ENCODE data around the gene USP1.

The USP1 gene

GRCh38 chr1:62425041-62425440 is 11.8 kb upstream of the USP1 start:
- Histone ChIP-seq H3K9me3 (ENCODE audit: control insufficient read depth, low read length) (no peaks in the 10 kb centered on the region), H3K4me1 (ENCODE audit: control insufficient read depth, insufficient read depth, low read length, poor library complexity, severe bottlenecking) (no peaks in the 10 kb centered on the region), H3K4me3 (ENCODE audit: insufficient read depth, low read depth, low read length, poor library complexity, severe bottlenecking) (no peak overlapping the region), H3K27ac (ENCODE audit: insufficient read depth, low read length, poor library complexity, severe bottlenecking) (no peak overlapping the region), H3K36me3 (ENCODE audit: control insufficient read depth, insufficient read depth, low read length) (no peaks in the 10 kb centered on the region), H3K27me3 (replicated peaks; ENCODE audit: control insufficient read depth, insufficient read depth, low read length, poor library complexity, severe bottlenecking) (no peaks in the 10 kb centered on the region)
- DNase-seq, result no peak

- no peaks in the 10 kb centered on the region for H3K36me3 ChIP-seq (ENCODE audit: control insufficient read depth, insufficient read depth, low read length)
- no peak overlapping the region for H3K27ac ChIP-seq (ENCODE audit: insufficient read depth, low read length, poor library complexity, severe bottlenecking)
- DNase-seq, result no peak
- no peaks in the 10 kb centered on the region for H3K9me3 ChIP-seq (ENCODE audit: control insufficient read depth, low read length)
- no peaks in the 10 kb centered on the region for H3K4me1 ChIP-seq (ENCODE audit: control insufficient read depth, insufficient read depth, low read length, poor library complexity, severe bottlenecking)
- no peaks in the 10 kb centered on the region for H3K27me3 ChIP-seq (replicated peaks; ENCODE audit: control insufficient read depth, insufficient read depth, low read length, poor library complexity, severe bottlenecking)
- H3K4me3 ChIP-seq (ENCODE audit: insufficient read depth, low read depth, low read length, poor library complexity, severe bottlenecking), result no peak overlapping the region
Measured at GRCh38 chr1:62426237-62426636, 10.6 kb upstream of the USP1 start.

- no peak for DNase-seq
- no peaks in the 10 kb centered on the region for H3K27me3 ChIP-seq (replicated peaks; ENCODE audit: control insufficient read depth, insufficient read depth, low read length, poor library complexity, severe bottlenecking)
- no peaks in the 10 kb centered on the region for H3K9me3 ChIP-seq (ENCODE audit: control insufficient read depth, low read length)
- H3K27ac ChIP-seq (ENCODE audit: insufficient read depth, low read length, poor library complexity, severe bottlenecking), result no peak overlapping the region
- no peak overlapping the region for H3K4me3 ChIP-seq (ENCODE audit: insufficient read depth, low read depth, low read length, poor library complexity, severe bottlenecking)
- H3K36me3 ChIP-seq (ENCODE audit: control insufficient read depth, insufficient read depth, low read length), result no peaks in the 10 kb centered on the region
- no peaks in the 10 kb centered on the region for H3K4me1 ChIP-seq (ENCODE audit: control insufficient read depth, insufficient read depth, low read length, poor library complexity, severe bottlenecking)
Measured at GRCh38 chr1:62426794-62427193, 10.1 kb upstream of the USP1 start.

GRCh38 chr1:62428351-62428750 is 8.5 kb upstream of the USP1 start:
- DNase-seq, result no peak
- Histone ChIP-seq H3K36me3 (ENCODE audit: control insufficient read depth, insufficient read depth, low read length) (no peaks in the 10 kb centered on the region), H3K27ac (ENCODE audit: insufficient read depth, low read length, poor library complexity, severe bottlenecking) (no peak overlapping the region), H3K4me3 (ENCODE audit: insufficient read depth, low read depth, low read length, poor library complexity, severe bottlenecking) (no peak overlapping the region), H3K4me1 (ENCODE audit: control insufficient read depth, insufficient read depth, low read length, poor library complexity, severe bottlenecking) (no peaks in the 10 kb centered on the region), H3K27me3 (replicated peaks; ENCODE audit: control insufficient read depth, insufficient read depth, low read length, poor library complexity, severe bottlenecking) (no peaks in the 10 kb centered on the region), H3K9me3 (ENCODE audit: control insufficient read depth, low read length) (no peaks in the 10 kb centered on the region)

- Histone ChIP-seq H3K9me3 (ENCODE audit: control insufficient read depth, low read length) (no peaks in the 10 kb centered on the region), H3K4me1 (ENCODE audit: control insufficient read depth, insufficient read depth, low read length, poor library complexity, severe bottlenecking) (no peaks in the 10 kb centered on the region), H3K27me3 (replicated peaks; ENCODE audit: control insufficient read depth, insufficient read depth, low read length, poor library complexity, severe bottlenecking) (no peaks in the 10 kb centered on the region), H3K27ac (ENCODE audit: insufficient read depth, low read length, poor library complexity, severe bottlenecking) (no peak overlapping the region), H3K4me3 (ENCODE audit: insufficient read depth, low read depth, low read length, poor library complexity, severe bottlenecking) (no peak overlapping the region), H3K36me3 (ENCODE audit: control insufficient read depth, insufficient read depth, low read length) (no peaks in the 10 kb centered on the region)
- DNase-seq, result no peak
Measured at GRCh38 chr1:62429581-62429980, 7.3 kb upstream of the USP1 start.

GRCh38 chr1:62433861-62434617 is 2.8 kb upstream of the USP1 start:
- H3K9me3 ChIP-seq (ENCODE audit: control insufficient read depth, low read length), result no peaks in the 10 kb centered on the region
- no peaks in the 10 kb centered on the region for H3K36me3 ChIP-seq (ENCODE audit: control insufficient read depth, insufficient read depth, low read length)
- H3K4me1 ChIP-seq (ENCODE audit: control insufficient read depth, insufficient read depth, low read length, poor library complexity, severe bottlenecking), result peaks cover 16% of the 10 kb centered on the region
- DNase-seq, result no peak
- H3K4me3 ChIP-seq (ENCODE audit: insufficient read depth, low read depth, low read length, poor library complexity, severe bottlenecking), result no peak overlapping the region
- no peak overlapping the region for H3K27ac ChIP-seq (ENCODE audit: insufficient read depth, low read length, poor library complexity, severe bottlenecking)
- H3K27me3 ChIP-seq (replicated peaks; ENCODE audit: control insufficient read depth, insufficient read depth, low read length, poor library complexity, severe bottlenecking), result no peaks in the 10 kb centered on the region

- no peaks in the 10 kb centered on the region for H3K36me3 ChIP-seq (ENCODE audit: control insufficient read depth, insufficient read depth, low read length)
- DNase-seq, result no peak
- H3K27me3 ChIP-seq (replicated peaks; ENCODE audit: control insufficient read depth, insufficient read depth, low read length, poor library complexity, severe bottlenecking), result no peaks in the 10 kb centered on the region
- H3K27ac ChIP-seq (ENCODE audit: insufficient read depth, low read length, poor library complexity, severe bottlenecking), result no peak overlapping the region
- H3K9me3 ChIP-seq (ENCODE audit: control insufficient read depth, low read length), result no peaks in the 10 kb centered on the region
- no peak overlapping the region for H3K4me3 ChIP-seq (ENCODE audit: insufficient read depth, low read depth, low read length, poor library complexity, severe bottlenecking)
- H3K4me1 ChIP-seq (ENCODE audit: control insufficient read depth, insufficient read depth, low read length, poor library complexity, severe bottlenecking), result peaks cover 19% of the 10 kb centered on the region
Measured at GRCh38 chr1:62434618-62435001, 2.2 kb upstream of the USP1 start.

GRCh38 chr1:62435231-62436038 is 1.4 kb upstream of the USP1 start:
- H3K36me3 ChIP-seq (ENCODE audit: control insufficient read depth, insufficient read depth, low read length), result no peaks in the 10 kb centered on the region
- H3K4me3 ChIP-seq (ENCODE audit: insufficient read depth, low read depth, low read length, poor library complexity, severe bottlenecking), result peak overlapping the region; percentile 76
- no peak for DNase-seq
- peaks cover 23% of the 10 kb centered on the region for H3K4me1 ChIP-seq (ENCODE audit: control insufficient read depth, insufficient read depth, low read length, poor library complexity, severe bottlenecking)
- H3K27me3 ChIP-seq (replicated peaks; ENCODE audit: control insufficient read depth, insufficient read depth, low read length, poor library complexity, severe bottlenecking), result no peaks in the 10 kb centered on the region
- H3K27ac ChIP-seq (ENCODE audit: insufficient read depth, low read length, poor library complexity, severe bottlenecking), result peak overlapping the region; percentile 98
- no peaks in the 10 kb centered on the region for H3K9me3 ChIP-seq (ENCODE audit: control insufficient read depth, low read length)

GRCh38 chr1:62436039-62436465 is 797 bp upstream of the USP1 start:
- peaks cover under 1% of the 10 kb centered on the region for H3K36me3 ChIP-seq (ENCODE audit: control insufficient read depth, insufficient read depth, low read length)
- H3K27me3 ChIP-seq (replicated peaks; ENCODE audit: control insufficient read depth, insufficient read depth, low read length, poor library complexity, severe bottlenecking), result no peaks in the 10 kb centered on the region
- H3K9me3 ChIP-seq (ENCODE audit: control insufficient read depth, low read length), result no peaks in the 10 kb centered on the region
- peak overlapping the region; percentile 76 for H3K4me3 ChIP-seq (ENCODE audit: insufficient read depth, low read depth, low read length, poor library complexity, severe bottlenecking)
- no peak for DNase-seq
- H3K27ac ChIP-seq (ENCODE audit: insufficient read depth, low read length, poor library complexity, severe bottlenecking), result peak overlapping the region; percentile 98
- H3K4me1 ChIP-seq (ENCODE audit: control insufficient read depth, insufficient read depth, low read length, poor library complexity, severe bottlenecking), result peaks cover 26% of the 10 kb centered on the region

GRCh38 chr1:62437273-62437940 is 558 bp downstream of the USP1 start:
- Histone ChIP-seq H3K27me3 (replicated peaks; ENCODE audit: control insufficient read depth, insufficient read depth, low read length, poor library complexity, severe bottlenecking) (no peaks in the 10 kb centered on the region), H3K27ac (ENCODE audit: insufficient read depth, low read length, poor library complexity, severe bottlenecking) (peak overlapping the region; percentile 98), H3K4me3 (ENCODE audit: insufficient read depth, low read depth, low read length, poor library complexity, severe bottlenecking) (peak overlapping the region; percentile 76), H3K36me3 (ENCODE audit: control insufficient read depth, insufficient read depth, low read length) (peaks cover 13% of the 10 kb centered on the region), H3K9me3 (ENCODE audit: control insufficient read depth, low read length) (no peaks in the 10 kb centered on the region), H3K4me1 (ENCODE audit: control insufficient read depth, insufficient read depth, low read length, poor library complexity, severe bottlenecking) (peaks cover 26% of the 10 kb centered on the region)
- peak in 2 of 3 donors; percentile 7 to 30 for DNase-seq

All from effector memory CD4-positive, alpha-beta T cell (primary cell).